ENCODE data around the gene PAFAH1B1.
"Not testable (repeated sequence)": the region's sequence is repeated elsewhere in the genome, so short reads cannot be mapped to it uniquely, and the experiment has no call there.

Gene PAFAH1B1

DNA sequence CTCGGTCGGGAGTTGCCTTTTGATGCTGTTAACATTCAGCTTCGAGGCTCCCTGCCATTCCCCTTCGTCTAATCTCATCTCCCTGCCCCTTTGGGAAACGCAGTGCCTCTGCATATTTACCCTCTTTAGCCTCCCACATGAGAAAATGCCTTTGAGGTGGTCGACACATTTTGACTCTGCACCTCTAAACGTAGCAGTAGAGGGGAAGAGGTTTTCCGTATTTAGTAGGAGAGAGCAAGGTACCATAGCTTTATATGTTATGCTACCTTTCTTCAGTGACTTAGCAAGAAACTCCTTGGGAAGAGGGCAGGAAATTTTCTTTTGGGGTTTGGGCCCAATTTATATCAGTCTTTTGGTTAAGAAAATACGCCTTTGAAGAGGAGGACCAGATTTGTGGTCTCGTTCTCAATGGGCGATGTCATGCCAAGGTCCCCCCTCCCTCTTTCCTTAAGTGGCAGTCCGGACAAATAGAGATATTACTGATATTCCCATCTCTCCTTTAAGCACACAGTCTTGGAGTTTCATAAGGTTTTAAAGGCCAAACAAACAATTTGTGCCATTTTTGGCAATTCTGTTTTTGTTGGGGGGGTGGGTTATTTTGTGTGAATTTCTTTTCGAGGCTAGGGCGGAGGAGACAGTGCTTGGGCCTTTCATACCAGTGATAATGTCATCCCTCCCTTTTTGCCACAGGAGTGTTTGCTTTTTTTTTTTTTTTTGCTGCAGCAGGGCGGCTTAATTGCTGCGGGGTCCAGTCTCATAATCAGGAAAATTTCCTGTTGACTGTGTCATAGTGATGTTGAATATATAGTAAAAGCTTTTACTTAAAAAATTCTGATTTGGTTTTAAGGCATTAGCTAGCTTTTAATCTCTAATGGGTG is 1.5 kb downstream of the PAFAH1B1 start:
- DNase-seq = no peak

DNA sequence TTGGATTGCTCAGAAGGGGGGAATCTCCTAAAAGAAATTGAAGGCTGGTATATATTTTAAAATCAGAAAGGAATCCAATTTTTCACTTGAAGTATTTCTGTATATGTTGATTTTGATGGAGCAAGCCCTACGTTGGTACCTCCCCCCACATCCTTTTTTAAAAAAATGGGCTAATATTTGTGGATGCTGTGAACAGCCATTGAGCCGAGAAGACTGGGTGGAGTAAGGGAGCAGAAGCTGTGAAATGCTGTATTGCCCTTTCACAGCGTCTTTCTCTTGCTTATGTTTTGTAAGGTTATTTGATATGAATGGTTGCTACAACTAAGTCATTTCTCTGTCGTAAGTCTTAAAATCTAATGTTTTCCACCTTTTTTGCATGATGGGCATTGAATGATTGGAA is 2.3 kb downstream of the PAFAH1B1 start:
- no peak for DNase-seq

GRCh38 chr17:2598166-2598565 is 4.7 kb downstream of the PAFAH1B1 start:
- no peak for DNase-seq

DNA sequence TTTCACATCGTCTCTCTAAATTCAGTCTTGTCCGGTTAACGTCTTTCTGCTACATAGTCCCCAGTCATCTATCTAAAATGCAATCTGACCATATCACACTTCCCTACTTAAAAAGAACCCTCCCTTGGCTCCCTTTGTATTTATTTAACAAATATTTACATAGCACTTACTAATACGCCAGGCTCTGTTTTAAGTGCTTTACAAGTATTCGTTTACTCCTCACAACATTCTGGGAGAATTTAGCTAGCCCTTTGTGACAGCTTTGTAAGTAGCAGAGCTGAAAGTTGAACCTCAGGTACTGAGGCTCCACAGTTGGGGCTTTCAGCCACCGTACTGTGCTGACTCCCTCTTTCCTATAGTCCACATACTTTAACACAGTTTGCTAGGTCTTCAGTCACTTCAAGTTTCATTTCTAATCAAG is 9.2 kb downstream of the PAFAH1B1 start:
- no peak for DNase-seq

DNA sequence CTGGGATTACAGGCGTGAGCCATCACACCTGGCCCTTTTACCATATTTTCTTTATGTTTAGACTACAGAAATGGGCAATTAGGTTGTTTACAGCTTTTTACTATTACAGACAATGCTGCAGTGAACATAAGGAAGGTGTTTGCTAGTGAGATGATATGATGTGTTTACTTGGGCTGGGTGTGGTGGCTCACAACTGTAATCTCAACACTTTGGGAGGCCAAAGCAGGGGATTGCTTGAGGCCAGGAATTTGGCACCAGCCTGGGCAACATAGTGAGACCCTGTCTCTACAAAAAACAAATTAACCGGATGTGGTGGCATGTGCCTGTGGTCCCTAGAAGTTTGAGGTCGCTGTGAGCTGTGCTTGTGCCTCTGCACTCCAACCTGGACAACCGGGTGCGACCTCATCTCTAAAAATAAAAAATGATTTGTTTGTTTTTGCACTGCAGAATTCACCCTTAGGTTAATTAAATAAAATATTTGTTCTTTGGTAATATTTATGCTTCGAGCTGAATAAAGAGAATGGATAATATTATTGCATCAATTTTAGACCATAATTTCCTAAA is 15.0 kb downstream of the PAFAH1B1 start:
- DNase-seq = no peak

DNA sequence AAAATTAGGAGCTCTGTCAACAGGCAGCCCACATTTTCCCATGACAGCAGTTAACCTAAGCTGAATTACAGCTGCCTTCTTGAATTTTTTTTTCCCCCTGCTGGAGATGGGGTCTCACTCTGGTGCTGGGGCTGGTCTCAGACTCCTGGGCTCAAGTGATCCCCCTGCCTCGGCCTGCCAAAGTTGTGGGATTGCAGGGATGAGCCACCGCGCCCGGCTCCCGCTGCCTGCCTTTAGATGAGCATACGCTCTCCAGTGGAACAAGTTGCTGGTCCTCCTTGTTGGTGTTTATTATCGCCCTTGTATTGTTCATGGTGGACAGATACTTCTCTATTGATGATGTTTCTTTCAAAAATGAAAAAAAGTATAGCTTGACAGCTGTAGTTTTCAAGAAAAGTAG is 15.6 kb downstream of the PAFAH1B1 start:
- DNase-seq = no peak

- no peak for DNase-seq
Observed at GRCh38 chr17:2610195-2611175, 17.0 kb downstream of the PAFAH1B1 start.

- no peak for DNase-seq
Observed at GRCh38 chr17:2611627-2612026, 18.2 kb downstream of the PAFAH1B1 start.

DNA sequence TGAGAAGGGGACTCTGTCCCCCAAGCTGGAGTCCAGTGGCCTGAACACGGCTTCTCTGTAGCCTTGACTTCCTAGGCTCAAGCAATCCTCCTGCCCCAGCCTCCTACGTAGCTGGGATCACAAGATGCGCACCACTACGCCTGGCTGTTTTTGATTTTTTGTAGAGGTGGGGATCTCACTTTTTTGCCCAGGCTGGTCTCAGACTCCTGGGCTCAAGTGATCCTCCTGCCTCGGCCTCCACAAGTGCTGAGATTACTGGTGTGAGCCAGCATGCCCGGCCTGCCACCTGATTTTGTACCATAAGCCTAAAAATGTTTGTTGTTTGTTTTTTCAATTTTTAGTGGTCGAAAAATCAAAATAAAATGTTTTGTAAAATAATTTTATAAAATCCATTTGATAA is 19.2 kb downstream of the PAFAH1B1 start:
- no peak for DNase-seq

DNA sequence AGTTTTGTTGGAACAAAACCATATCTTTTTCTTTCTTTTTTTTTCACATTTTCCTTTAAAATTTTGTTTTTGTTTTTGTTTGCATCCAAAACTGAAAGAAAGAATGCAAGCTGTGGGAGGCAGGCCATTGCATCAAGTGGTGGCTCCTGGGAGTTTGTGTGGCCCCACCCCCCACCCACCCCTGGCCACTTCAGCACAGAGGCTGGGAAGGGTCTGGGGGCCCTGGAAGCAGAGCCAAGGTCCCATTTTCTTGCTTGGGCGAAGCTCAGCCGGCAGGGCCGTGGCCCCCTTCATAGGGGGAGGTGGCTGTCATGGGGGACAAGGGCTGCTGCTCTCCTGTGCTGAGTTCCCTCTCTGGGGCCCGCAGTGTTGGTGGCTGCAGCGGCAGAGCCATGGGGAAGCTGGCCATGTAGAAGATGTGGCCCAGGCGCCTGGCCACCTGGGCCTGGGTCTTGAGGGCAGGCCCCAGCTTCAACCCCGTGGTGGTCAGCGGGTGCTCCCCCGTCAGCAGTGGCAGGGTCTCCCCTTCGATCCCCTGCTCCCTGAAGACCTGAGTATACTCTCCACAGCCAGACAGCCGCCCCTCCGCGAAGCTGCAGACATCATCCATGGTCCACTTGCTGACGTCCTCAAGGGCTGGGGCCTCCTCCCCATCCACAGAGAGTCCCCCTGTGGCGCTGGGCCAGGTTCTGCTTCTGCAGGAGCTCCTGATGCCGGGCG is 19.8 kb downstream of the PAFAH1B1 start:
- no peak for DNase-seq

DNA sequence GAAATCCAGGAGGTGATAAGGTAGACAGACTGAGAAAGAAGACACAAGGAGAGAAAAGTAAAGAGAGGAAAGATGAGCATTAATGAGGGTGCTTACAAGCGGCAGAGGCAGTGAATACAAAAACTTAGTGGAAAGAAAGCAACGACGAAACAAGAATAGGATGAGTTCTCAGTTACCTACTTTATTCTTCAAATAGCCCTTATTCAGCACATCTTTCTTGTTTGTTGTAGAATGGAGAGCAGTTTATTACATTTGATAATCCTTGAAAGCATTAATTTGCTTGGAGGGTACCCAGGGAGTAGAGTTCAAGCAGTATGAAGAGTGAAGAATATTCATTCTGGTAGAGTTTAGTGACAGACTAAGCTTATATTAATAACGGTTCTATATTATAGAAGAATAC is 22.4 kb downstream of the PAFAH1B1 start:
- DNase-seq = no peak

DNA sequence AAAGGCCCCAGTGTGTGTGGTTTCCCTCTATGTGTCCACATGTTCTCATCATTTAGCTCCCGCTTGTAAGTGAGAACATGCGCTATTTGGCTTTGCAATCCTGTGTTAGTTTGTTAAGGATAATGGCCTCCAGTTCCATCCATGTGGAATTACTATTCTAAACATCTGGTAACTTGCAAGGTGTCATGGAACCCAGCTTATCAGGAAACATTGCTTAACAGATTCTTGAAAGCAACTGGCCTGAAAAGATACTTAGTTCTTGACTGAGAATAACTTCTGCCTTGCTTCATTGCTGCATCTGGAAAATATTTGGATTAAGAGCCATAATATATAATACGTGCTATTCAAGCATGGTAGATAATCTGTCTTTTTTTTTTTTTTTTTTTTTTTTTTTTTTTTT is 27.8 kb downstream of the PAFAH1B1 start:
- no peak for DNase-seq

DNA sequence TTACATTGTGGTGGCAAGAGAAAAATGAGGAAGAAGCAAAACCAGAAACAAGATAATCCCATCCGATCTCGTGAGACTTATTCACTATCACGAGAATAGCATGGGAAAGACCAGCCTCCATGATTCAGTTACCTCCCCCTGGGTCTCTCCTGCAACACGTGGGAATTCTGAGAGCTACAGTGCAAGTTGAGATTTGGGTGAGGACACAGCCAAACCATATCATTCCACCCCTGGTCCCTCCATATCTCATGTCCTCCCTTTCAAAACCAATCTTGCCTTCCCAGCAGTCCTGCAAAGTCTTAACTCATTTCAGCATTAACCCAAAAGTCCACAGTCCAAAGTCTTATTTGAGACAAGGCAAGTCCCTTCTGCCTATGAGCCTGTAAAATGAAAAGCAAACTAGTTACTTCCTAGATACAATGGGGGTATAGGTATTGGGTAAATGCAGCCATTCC is 28.5 kb downstream of the PAFAH1B1 start:
- not testable (repeated sequence) for DNase-seq

- not testable (repeated sequence) for DNase-seq
Observed at GRCh38 chr17:2622721-2623301, 29.4 kb downstream of the PAFAH1B1 start.

DNA sequence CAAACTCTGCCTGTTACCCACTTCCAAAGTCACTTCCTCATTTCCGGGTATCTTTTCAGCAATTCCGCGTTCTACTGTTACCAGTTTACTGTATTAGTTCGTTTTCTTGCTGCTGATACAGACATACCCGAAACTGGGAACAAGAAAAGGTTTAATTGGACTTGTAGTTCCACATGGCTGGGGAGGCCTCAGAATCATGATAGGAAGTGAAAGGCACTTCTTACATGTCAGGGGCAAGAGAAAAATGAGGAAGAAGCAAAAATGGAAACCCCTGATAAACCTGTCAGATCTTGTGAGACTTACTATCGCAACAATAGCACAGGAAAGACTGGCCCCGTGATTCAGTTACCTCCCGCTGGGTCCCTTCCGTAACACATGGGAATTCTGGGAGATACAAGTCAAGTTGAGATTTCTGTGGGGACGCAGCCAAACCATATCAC is 30.9 kb downstream of the PAFAH1B1 start:
- DNase-seq = no peak

DNA sequence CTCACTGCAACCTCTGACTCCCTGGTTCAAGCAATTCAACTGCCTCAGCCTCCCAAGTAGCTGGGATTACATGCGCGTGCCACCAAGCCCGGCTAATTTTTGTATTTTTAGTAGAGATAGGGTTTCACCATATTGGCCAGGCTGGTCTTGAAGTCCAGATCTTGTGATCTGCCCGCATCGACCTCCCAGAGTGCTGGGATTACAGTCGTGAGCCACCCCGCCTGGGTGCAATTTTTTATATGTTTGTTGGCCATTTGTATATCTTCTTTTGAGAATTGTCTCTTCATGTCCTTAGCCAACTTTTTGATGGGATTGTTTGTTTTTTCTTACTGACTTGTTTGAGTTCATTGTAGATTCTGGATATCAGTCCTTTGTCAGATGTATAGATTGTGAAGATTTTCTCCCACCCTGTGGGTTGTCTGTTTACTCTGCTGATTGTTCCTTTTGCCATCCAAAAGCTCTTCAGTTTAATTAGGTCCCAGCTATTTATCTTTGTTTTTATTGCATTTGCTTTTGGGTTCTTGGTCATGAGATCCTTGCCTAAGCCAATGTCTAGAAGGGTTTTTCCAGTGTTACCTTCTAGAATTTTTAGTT is 33.3 kb downstream of the PAFAH1B1 start:
- not testable (repeated sequence) for DNase-seq

DNA sequence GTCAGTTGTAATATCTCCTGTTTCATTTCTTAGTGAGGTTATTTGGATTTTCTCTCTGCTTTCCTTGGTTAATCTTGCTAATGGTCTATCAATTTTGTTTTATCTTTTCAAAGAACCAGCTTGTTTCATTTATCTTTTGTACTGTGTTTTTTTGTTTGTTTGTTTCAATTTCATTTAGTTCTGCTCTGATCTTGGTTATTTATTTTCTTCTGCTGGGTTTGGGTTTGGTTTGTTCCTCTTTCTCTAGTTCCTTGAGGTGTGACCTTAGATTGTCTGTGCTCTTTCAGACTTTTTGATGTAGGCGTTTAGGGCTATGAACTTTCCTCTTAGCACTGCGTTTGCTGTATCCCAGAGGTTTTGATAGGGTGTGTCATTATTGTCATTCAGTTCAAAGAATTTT is 35.5 kb downstream of the PAFAH1B1 start:
- DNase-seq = not testable (repeated sequence)

DNA sequence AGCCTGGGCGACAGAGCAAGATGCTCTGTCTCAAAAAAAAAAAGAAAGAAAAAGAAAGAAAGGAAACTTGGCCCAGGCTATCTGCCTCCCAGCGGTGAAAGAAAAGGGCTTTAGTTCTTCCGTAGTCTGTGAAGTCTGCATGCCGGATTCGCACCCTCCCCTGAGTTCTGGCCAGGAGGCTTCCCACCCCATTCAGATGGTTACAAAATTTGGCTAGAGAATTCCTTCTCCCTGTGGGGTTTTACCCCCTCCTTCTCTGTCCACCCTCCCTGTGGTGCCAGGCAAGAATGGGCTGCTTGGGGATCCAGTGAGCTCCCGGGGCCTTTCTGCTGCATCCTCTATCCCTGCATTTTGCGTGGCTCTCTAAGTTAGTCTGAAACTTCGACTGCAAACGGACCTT is 37.8 kb downstream of the PAFAH1B1 start:
- no peak for DNase-seq

- DNase-seq = no peak
Observed at GRCh38 chr17:2634361-2634960, 41.0 kb downstream of the PAFAH1B1 start.

- DNase-seq = no peak
Observed at GRCh38 chr17:2635241-2635640, 41.8 kb downstream of the PAFAH1B1 start.

DNA sequence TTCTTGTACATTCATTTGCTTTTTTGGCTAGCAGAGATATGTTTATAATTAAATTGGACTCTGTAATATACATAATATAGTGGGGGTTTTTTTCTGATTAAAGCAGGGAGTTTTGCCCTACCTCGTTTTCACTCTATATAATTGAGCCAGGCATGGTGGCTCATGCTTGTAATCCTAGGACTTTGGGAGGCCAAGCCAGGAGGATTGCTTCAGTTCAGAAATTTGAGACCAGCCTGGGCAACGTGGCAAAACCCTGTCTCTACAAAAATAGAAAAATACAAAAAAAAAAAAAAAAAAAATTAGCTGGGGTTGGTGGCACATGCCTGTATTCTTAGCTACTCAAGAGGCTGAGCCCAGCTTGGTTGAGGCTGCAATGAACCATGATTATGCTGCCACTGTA is 42.2 kb downstream of the PAFAH1B1 start:
- no peak for DNase-seq

All from NCI-H1436 (cell line).